Spleen (tissue), 7 donors: ENCODE data around the gene ATP8A2.

Source experiments
- CTCF ChIP-seq, 11 experiments: fragments of 200-600 bp in 7 of 11; fragments of 450-650 bp in 4 of 11; sonication (generic) in 4 of 11; IDR thresholded peaks in 8 of 11; conservative IDR thresholded peaks in 3 of 11; 1 replicate in 7 of 11; 2 replicates in 4 of 11; pipeline versions ENCODE4 v1.4.0 to v1.8.0; 2016 to 2021; ENCODE audit warnings: antibody characterized with exemption in 11 of 11, inconsistent platforms in 4 of 11, mild to moderate bottlenecking in 1 of 11
- POLR2AphosphoS5 ChIP-seq, 3 donors: sonication (generic); formaldehyde crosslinking; IDR thresholded peaks; one replicate each; pipeline ENCODE4 v1.5.1; 2017; ENCODE audit warnings: antibody characterized with exemption in 3 of 3
- donor health status: DM: no; HTN: no; CAD: no; lungs with moderate emphysema.
- donor health status: DM: no; HTN: no; CAD: no.
- donor health status: DM: no; HTN: no; CAD: no.

DNA sequence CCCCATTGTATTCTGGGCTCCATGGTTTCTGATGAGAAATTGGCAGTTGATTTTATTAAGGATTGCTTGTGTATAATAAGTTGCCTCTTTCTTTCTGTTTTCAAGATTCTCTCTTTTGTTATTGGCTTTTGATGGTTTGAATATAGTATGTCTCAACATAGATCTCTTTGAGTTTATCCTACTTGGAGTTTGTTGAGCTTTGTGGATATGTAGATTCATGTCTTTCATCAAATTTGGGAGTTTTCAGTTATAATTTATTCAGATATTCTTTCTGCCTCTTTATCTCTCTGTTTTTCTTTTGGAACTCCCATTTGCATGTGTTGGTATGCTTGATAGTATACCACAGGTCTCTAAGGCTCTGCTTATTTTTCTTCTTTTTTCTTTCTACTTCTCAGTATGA, 296.6 kb downstream of the ATP8A2 start:
- TF ChIP-seq CTCF (IDR thresholded peaks at IDR 0.05 in 8 of 11, conservative IDR thresholded peaks at IDR 0.05 in 3 of 11), result no peak
- no peak for TF ChIP-seq POLR2AphosphoS5 (IDR thresholded peaks at IDR 0.05)
